ENCODE results near the gene ZNF679.
"Not testable (repeated sequence)": the region's sequence is repeated elsewhere in the genome, so short reads cannot be mapped to it uniquely, and the experiment has no call there.

ZNF679 gene

GRCh38 chr7:64312826-64313225, 84.6 kb downstream of the ZNF679 start:
- no peak for DNase-seq

- DNase-seq, result peak; percentile 95
Observed at GRCh38 chr7:64313740-64314491, 85.6 kb downstream of the ZNF679 start, which contains the start of gene ZNF736. TSS of gene ZNF736 (plus strand) at chr7:64313961. CDS start at chr7:64314151, 190 bp downstream.

- DNase-seq, result no peak
Observed at GRCh38 chr7:64314566-64314965, 86.3 kb downstream of the ZNF679 start.

GRCh38 chr7:64316031-64316742, 87.9 kb downstream of the ZNF679 start:
- not testable (repeated sequence) for DNase-seq
